ENCODE results near the gene KDELR3.

- TF ChIP-seq CTCF (IDR thresholded peaks at IDR 0.05) (no peak), USF2 (IDR thresholded peaks at IDR 0.05; ENCODE audit: borderline replicate concordance, low read depth, low read length) (no peak), POLR2AphosphoS5 (IDR thresholded peaks at IDR 0.05; ENCODE audit: low read depth, low read length) (no peak), YY1 (IDR thresholded peaks at IDR 0.05; ENCODE audit: low read depth) (no peak), EZH2phosphoT487 (IDR thresholded peaks at IDR 0.05; ENCODE audit: borderline replicate concordance, low read depth) (no peak)
These were observed 12.8 kb upstream of the KDELR3 start, which contains the start of gene KCNJ4 for GRCh38 chr22:38455076-38455529.
